COLO668 (cell line): Measurements from ENCODE around the gene CACTIN.
"Not testable (repeated sequence)": the region's sequence is repeated elsewhere in the genome, so short reads cannot be mapped to it uniquely, and the experiment has no call there.

Experiments
- DNase-seq: peaks from one replicate; lab custom pipeline; 2025; ENCODE audit not compliant: unreplicated experiment; lab: John Stamatoyannopoulos, UW

The CACTIN gene

GRCh38 chr19:3628766-3629165 lies 2.2 kb upstream of the CACTIN start:
- not testable (repeated sequence) for DNase-seq

GRCh38 chr19:3627351-3627723 lies 747 bp upstream of the CACTIN start:
- DNase-seq = no peak

- DNase-seq = no peak
Observed at GRCh38 chr19:3625996-3626472, 556 bp downstream of the CACTIN start.

- DNase-seq = no peak
Observed at GRCh38 chr19:3623716-3624115, 2.9 kb downstream of the CACTIN start.

- DNase-seq = no peak
Observed at GRCh38 chr19:3622224-3622623, 4.4 kb downstream of the CACTIN start.

GRCh38 chr19:3621689-3622088 lies 4.9 kb downstream of the CACTIN start:
- no peak for DNase-seq

- DNase-seq = no peak
Observed at GRCh38 chr19:3620817-3621547, 5.6 kb downstream of the CACTIN start.

- no peak for DNase-seq
Observed at GRCh38 chr19:3620145-3620816, 6.3 kb downstream of the CACTIN start.

GRCh38 chr19:3619631-3620012 lies 7.0 kb downstream of the CACTIN start:
- DNase-seq = no peak

GRCh38 chr19:3618811-3619630 lies 7.6 kb downstream of the CACTIN start:
- no peak for DNase-seq

GRCh38 chr19:3618144-3618810 lies 8.3 kb downstream of the CACTIN start:
- peak; percentile 17 for DNase-seq

GRCh38 chr19:3617463-3617862 lies 9.1 kb downstream of the CACTIN start:
- no peak for DNase-seq

- DNase-seq = no peak
Observed at GRCh38 chr19:3615524-3616135, 11.0 kb downstream of the CACTIN start.

- no peak for DNase-seq
Observed at GRCh38 chr19:3614858-3615505, 11.6 kb downstream of the CACTIN start.

- no peak for DNase-seq
Observed at GRCh38 chr19:3613818-3614661, 12.6 kb downstream of the CACTIN start.

GRCh38 chr19:3612901-3613741 lies 13.5 kb downstream of the CACTIN start:
- DNase-seq = no peak

- DNase-seq = no peak
Observed at GRCh38 chr19:3612330-3612729, 14.3 kb downstream of the CACTIN start.

GRCh38 chr19:3611841-3612240 lies 14.7 kb downstream of the CACTIN start:
- DNase-seq = no peak
